ENCODE data around the gene MIP.
"Not testable (repeated sequence)": the region's sequence is repeated elsewhere in the genome, so short reads cannot be mapped to it uniquely, and the experiment has no call there.

Gene MIP

DNA sequence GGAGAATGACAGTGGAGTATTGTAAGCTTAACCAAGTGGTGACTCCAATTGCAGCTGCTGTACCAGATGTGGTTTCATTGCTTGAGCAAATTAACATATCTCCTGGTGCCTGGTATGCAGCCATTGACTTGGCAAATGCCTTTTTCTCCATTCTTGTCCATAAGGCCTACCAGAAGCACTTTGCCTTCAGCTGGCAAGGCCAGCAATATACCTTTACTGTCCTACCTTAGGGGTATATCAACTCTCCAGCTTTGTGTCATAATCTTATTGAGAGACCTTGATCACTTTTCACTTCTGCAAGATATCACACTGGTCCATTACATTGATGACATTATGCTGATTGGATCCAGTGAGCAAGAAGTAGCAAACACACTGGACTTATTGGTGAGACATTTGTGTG, 52.8 kb downstream of the MIP start:
- not testable (repeated sequence) for DNase-seq

- DNase-seq: not testable (repeated sequence)
These were observed 53.3 kb downstream of the MIP start for GRCh38 chr12:56401125-56401524.

Measured in CD4-positive, alpha-beta T cell treated with Interleukin-21 for 1 hour (primary cell).